ENCODE results near the gene FLNB. TPM values are rescaled to one million over a fixed set of nuclear protein-coding genes. Genes with fewer than 3 reads are reported as not detected.

Gene FLNB, protein sequence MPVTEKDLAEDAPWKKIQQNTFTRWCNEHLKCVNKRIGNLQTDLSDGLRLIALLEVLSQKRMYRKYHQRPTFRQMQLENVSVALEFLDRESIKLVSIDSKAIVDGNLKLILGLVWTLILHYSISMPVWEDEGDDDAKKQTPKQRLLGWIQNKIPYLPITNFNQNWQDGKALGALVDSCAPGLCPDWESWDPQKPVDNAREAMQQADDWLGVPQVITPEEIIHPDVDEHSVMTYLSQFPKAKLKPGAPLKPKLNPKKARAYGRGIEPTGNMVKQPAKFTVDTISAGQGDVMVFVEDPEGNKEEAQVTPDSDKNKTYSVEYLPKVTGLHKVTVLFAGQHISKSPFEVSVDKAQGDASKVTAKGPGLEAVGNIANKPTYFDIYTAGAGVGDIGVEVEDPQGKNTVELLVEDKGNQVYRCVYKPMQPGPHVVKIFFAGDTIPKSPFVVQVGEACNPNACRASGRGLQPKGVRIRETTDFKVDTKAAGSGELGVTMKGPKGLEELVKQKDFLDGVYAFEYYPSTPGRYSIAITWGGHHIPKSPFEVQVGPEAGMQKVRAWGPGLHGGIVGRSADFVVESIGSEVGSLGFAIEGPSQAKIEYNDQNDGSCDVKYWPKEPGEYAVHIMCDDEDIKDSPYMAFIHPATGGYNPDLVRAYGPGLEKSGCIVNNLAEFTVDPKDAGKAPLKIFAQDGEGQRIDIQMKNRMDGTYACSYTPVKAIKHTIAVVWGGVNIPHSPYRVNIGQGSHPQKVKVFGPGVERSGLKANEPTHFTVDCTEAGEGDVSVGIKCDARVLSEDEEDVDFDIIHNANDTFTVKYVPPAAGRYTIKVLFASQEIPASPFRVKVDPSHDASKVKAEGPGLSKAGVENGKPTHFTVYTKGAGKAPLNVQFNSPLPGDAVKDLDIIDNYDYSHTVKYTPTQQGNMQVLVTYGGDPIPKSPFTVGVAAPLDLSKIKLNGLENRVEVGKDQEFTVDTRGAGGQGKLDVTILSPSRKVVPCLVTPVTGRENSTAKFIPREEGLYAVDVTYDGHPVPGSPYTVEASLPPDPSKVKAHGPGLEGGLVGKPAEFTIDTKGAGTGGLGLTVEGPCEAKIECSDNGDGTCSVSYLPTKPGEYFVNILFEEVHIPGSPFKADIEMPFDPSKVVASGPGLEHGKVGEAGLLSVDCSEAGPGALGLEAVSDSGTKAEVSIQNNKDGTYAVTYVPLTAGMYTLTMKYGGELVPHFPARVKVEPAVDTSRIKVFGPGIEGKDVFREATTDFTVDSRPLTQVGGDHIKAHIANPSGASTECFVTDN (N-terminal part only)
- 100 to 1,000 TPM; 246 to 362 TPM for total RNA-seq

DNA sequence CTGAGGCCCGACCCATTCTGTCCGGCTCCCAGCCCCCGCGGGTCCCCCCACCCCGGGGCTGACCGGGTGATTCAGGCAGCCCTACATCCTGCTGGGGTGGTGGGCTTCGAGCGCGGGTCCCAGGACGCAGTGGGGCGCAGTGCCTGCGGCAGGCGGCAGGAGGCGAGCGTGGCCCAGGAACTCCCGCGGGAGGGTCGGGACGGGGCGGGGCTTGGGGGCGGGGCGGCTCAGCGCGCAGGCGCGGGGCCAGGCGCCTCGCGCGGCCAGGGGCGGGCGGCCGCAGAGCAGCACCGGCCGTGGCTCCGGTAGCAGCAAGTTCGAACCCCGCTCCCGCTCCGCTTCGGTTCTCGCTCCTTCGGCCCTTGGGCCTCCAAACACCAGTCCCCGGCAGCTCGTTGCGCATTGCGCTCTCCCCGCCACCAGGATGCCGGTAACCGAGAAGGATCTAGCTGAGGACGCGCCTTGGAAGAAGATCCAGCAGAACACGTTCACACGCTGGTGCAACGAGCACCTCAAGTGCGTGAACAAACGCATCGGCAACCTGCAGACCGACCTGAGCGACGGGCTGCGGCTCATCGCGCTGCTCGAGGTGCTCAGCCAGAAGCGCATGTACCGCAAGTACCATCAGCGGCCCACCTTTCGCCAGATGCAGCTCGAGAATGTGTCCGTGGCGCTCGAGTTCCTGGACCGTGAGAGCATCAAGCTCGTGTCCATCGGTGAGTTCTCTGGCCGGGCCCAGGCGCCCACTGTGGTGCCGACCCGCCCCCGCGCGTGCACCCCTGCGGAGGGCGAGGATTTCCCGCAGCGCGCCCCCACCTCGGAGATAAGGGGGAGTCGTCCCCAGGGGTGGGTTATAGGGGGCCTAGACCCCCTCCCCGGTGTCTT, at the start of gene FLNB:
FLNB (plus strand) TSS at position 282 of the 885 bp plus-strand sequence; CDS start at position 425, 143 bp downstream.
- intact Hi-C loops (cut with DNase I): loop anchor here (5.0 kb wide), 1 partner anchor 164 kb away; no protein-coding TSS in a partner anchor
- no peaks in the 10 kb centered on the region for H3K36me3 ChIP-seq

DNA sequence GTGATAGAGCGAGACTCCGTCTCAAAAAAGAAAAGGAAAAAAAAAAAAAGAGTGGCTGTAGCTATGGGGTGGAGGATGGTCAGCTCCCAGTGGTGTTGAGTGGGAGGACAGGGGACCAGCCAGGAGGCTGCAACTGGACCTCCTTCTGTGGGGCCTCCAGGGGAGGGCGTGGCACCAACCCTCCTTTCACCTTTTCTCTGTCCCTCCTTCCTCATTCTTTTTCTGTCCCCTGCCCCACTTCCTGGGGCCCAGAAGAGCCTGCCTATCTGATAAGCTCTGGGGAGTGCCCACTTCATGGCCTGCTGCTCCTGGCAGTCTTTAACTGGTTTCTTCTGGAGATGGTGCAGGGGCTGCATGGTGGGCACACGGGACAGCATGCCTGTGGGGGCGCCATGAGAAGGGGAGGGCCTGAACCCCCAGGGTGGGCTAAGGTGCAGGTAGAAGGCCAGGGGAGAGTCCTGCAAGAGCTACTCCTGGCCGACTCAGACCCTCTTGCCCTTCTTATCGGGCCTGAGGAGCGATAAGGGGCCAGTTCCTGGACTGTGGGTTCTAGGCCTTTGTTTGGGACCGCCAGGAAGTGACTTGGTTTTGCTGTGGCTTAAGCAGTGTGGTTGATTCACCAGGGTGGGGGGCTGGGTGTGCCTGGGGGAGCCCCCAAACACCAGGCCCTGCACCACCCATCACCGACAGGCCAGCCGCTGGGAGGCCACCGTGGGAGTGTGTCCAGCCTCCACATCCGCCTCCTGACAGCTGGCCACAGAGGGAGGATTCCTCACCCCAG, 49.4 kb upstream of the FLNB start:
- Histone ChIP-seq H3K36me3 (no peaks in the 10 kb centered on the region), H3K9me3 (no peaks in the 10 kb centered on the region), H3K9ac (ENCODE audit: low read depth in 2 of 2, low read length in 2 of 2) (peak overlapping the region in 1 of 2 donors; percentile 75), H3K27ac (peak overlapping the region; percentile 75), H3K4me1 (peaks cover 20% of the 10 kb centered on the region), H3K4me3 (peak overlapping the region; percentile 6), H3K27me3 (no peaks in the 10 kb centered on the region)
- no peak for DNase-seq
- TF ChIP-seq, protein P1, sequence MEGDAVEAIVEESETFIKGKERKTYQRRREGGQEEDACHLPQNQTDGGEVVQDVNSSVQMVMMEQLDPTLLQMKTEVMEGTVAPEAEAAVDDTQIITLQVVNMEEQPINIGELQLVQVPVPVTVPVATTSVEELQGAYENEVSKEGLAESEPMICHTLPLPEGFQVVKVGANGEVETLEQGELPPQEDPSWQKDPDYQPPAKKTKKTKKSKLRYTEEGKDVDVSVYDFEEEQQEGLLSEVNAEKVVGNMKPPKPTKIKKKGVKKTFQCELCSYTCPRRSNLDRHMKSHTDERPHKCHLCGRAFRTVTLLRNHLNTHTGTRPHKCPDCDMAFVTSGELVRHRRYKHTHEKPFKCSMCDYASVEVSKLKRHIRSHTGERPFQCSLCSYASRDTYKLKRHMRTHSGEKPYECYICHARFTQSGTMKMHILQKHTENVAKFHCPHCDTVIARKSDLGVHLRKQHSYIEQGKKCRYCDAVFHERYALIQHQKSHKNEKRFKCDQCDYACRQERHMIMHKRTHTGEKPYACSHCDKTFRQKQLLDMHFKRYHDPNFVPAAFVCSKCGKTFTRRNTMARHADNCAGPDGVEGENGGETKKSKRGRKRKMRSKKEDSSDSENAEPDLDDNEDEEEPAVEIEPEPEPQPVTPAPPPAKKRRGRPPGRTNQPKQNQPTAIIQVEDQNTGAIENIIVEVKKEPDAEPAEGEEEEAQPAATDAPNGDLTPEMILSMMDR (IDR thresholded peaks at IDR 0.05): no peak
- intact Hi-C loops (cut with DNase I): no loop called here

More for the DNA sequence above, at the start of gene FLNB:
- peak within 1 kb of the TSS; percentile 73 for H3K4me3 ChIP-seq
- no peaks in the 10 kb centered on the region for H3K9me3 ChIP-seq
- H3K27ac ChIP-seq: peak within 1 kb of the TSS; percentile 87
- DNase-seq: peak; percentile 83
- TF ChIP-seq, protein P1 (IDR thresholded peaks at IDR 0.05): peak; percentile 60
- peaks cover 6% of the 10 kb centered on the region for H3K4me1 ChIP-seq
- H3K27me3 ChIP-seq: no peaks in the 10 kb centered on the region
- peak within 1 kb of the TSS; percentile 87 to 99 for H3K9ac ChIP-seq (ENCODE audit: low read depth in 2 of 2, low read length in 2 of 2)

DNA sequence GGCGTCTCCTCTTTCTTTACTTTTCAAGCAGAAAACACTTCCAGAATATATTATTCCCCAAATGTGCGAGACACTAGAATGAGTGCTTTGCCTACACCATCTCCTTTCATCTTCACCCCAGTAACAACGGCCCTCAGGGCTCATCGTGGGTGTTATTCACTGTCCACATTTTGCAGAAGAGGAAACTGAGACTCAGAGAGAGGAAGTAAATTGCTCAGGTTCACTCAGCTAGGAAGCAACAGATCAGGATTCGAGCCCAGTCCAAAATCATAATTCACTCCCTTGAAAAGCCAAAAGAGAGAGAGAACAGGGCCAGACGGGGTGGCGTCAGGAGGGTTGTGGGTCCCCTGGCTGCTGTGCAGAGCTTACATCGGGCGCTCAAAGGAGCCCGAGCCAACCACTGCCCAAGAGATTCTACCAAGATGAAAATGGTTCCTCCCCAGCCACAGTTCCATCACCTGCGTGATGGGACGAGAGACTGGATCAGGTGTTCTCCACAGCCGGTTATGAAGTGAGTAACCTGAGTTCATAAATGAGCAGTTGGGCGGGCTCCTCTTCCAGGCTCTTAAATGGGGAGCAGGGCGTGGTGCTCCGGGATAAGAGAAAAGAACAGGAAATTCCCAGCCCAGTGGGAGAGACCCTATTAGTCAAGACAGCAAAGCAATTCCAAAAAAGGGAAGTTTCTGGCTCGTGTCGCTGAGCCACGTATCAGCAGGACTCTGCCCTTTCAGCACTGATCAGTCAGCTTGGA, 48.6 kb upstream of the FLNB start:
- peak; percentile 69 for DNase-seq

More for the DNA sequence above, 48.6 kb upstream of the FLNB start:
- peak overlapping the region; percentile 6 for H3K4me3 ChIP-seq
- H3K27me3 ChIP-seq: no peaks in the 10 kb centered on the region
- H3K9ac ChIP-seq (ENCODE audit: low read depth in 2 of 2, low read length in 2 of 2): peak overlapping the region; percentile 27 to 75
- H3K36me3 ChIP-seq: no peaks in the 10 kb centered on the region
- TF ChIP-seq, protein P1 (IDR thresholded peaks at IDR 0.05): no peak
- H3K4me1 ChIP-seq: peaks cover 20% of the 10 kb centered on the region
- intact Hi-C loops (cut with DNase I): loop anchor here (10.0 kb wide), 1 partner anchor 215 kb away; no protein-coding TSS in a partner anchor
- H3K27ac ChIP-seq: peak overlapping the region; percentile 75
- H3K9me3 ChIP-seq: no peaks in the 10 kb centered on the region
